ENCODE results near the gene BCAS3.
"Not testable (repeated sequence)": the region's sequence is repeated elsewhere in the genome, so short reads cannot be mapped to it uniquely, and the experiment has no call there.

Gene BCAS3

DNA sequence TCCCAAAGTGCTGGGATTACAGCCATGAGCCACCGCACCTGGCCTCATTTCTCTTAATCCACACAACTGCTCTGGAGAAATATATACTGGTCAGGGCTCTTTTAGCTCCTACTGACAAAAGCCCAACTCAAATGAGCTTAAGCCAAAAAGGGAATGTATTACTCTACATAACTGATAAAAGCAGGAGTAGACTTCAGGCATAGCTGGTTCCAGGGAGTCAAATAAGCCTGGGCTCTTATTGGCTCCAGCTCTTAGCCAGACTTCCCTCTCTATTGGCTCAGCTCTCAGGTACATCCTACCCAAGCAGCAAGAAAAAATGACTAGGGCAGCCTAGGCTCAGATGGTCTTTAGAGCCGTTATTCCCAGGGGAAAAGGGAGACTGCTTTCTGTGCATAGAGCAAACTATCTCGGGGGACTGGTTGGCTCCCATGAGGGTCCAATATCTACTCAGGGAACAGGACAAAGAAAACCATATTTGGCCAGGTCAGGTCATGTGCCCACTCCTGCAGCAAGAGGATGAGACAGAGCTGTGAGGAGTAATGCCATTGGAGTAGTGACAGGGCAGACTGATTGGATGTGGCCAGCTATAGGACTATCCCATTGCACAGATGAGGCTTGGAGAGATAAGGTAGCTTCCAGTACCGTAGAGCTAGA lies 743.2 kb downstream of the BCAS3 start:
- no peak for DNase-seq

DNA sequence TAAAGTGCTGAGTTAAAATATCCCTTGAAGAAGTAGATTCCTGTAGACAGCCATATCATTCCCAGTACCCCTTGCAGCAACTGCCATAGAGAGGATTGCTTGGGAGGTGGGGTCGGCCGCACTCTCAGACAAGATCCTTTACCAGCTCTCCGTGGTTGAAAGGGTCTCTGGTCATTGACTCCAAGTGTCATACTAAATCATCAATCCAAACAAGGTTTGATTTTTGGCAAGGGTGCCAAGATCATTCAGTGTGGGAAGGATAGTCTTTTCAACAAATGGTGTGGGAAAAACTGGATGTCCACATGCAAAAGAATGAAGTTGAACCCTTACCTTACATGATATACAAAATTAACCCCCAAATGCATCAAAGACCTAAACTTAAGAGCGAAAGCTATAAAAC lies 743.8 kb downstream of the BCAS3 start:
- DNase-seq: no peak

DNA sequence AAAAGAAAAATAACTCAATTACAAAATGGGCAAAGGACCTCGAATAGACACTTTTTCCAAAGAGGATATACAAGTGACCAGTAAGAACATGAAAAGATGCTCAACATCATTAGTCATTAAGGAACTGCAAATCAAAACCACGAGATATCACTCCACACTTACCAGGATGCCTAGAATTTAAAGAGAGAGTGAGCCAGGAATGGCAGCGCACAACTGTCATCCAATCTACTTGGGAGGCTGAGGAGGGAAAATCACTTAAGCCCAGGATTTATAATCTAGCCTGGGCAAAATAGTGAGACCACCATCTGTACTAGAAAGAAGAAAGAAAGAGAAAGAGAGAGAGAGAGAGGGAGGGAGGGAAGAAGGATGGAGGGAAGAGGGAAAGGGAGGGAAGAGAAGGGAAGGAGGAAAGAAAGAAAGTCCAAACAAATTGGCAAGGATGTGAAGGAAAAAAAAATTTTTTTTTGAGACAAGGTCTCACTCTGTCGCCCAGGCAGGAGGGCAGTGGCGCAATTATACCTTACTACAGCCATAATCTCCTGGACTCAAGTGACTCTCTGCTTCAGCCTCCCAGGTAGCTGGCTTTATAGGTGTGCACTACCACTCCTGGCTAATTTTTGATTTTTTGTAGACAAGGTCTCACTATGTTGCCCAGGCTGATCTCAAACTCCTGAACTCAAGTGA lies 744.6 kb downstream of the BCAS3 start:
- DNase-seq: no peak

DNA sequence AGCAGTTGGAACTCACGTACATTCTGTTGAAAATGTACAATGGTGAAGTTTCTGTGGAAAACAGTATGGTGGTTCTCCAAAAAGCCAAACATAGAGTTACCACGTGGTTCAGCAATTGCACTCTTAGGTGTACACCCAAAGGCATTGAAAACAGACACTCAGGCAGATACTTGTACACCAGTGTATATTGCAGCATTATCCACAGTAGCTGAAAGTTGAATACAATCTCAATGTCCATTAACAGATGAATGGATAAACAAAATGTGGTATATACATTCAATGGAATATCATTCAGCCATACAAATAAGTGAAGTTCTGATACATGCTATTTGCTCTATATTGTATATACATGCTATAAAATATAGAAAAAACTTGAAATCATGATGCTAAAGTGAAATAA lies 745.2 kb downstream of the BCAS3 start:
- DNase-seq: no peak

DNA sequence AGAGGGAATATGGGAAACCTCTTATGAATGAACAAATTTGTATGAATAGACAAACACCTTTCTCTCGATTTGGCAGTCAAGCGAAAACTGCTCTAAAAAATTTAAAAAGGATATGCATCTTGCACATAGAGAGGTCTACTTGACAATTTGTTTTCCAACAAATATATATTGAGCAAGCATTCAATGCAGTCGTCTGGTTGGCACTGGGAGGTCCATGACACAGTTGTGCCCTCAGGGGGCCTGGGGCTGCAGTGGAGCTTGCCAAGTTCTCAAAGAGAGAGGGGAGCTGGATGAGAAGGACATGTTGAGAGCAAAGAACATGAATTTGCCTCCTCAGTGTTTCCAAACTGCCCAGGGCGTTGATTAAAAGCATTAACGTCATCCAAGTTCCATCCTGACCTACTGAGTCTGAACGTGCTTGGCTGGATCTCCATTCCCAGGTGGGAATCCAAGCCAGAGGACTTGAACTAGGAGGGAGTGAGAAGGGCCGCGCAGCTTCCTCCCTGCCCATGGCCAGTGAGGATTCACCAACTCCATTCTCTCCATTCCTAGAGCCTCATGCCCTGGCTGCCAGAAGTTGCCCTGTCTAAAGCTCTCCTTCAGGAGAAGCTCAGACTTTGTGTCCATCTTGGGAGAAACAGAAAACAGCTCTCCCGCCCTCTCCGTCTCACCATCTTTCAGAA lies 746.5 kb downstream of the BCAS3 start:
- DNase-seq: no peak

DNA sequence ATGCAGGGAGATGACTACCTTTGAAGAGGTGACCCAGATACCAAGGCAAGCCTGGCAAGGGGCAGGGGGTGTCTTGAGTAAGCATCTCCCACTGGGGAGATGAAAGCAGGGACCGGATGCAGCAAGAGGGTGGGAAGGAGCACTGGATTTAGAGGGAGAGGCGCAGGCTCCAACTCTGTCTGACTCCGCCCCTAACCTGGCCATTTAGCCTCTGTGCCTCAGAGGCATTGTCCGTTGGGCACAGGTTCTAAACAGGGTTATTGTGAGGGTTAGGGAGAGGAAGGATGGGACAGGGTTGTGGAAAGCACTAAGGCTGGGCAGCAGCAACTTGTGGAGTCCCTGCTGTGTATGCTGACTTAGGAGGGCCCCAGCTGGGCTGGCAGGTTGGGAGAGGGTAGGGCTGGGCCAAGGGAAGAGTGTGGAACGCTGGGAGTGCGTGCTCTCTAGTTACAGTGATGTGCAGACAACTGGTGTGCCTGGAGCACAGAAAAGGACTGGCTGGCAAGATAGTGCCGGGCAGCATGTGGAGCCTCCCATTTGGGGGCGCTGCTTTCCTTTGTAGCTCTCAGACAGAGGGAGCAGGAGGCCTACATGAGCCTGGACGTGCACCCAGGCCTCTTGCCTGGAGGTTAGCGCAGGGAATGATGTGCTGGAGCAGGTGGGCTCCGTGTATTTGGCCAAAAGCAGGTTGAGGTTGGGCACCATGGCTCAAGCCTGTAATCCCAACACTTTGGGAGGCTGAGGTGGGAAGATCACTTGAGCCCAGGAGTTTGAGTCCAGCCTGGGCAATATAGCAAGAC lies 748.2 kb downstream of the BCAS3 start:
- DNase-seq: no peak

DNA sequence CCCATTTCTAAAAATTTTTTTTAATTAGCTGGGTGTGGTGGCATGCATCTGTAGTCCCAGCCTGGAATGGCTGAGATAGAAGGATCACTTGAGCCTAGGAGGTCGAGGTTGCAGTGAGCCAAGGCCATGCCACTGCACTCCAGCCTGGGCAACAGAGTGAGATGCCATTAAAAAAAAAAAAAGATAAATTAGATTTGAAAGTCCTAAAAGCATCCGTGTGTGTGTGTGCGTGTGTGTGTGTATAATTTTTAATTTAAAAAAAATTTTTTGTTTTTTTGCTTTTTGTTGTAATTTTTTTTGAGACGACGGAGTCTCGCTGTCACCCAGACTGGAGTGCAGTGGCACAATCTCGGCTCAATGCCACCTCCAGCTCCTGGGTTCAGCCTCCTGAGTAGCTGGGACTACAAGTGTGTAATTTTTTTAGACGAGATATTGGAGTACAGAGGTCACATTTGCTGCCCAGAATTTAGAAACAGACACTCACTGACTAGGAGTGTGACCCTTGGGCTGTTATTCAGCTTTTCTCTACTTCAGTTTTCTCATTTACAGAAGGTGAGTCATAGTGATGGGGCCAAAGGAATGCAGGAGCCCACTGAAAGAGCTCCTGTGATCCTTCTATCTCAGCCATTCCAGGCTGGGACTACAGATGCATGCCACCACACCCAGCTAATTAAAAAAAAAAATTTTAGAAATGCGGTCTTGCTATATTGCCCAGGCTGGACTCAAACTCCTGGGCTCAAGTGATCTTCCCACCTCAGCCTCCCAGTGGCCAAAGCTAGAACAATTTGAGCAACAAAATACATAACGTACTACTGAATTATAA lies 749.0 kb downstream of the BCAS3 start:
- DNase-seq: no peak

DNA sequence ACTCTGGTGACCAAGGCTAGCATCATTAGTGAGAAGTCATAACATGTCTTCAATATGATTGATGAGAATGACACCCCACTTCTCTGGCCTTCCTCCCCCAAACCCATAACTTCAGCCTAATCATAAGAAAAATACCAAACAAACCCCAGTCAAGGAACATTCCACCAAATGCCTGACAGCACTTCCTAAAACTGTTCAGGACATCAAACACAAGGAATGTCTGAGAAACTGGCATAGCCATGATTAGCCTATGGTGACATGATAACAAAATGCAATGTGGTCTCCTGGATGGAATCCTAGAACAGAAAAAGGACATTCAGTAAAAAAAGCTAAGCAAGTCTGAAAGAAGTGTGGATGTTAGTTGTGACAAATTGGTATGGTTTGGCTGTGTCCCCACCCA lies 749.9 kb downstream of the BCAS3 start:
- DNase-seq: no peak

DNA sequence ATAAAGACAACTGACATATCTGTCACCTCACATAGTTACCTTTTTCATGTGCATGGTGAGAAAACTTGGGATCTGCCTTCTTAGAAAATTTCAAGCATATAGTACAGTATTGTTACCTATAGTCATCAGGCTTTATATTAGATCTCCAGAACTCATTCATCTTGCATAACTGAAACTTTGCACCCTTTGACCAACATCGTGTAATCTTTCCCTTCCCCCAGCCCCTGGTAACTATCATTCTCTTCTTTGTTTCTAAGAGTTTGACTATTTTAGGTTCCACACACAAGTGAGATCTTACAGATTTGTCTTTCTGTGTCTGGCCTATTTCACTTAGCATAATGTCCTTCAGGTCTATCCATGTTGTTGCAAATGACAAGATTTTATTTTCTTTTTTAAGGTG lies 751.6 kb downstream of the BCAS3 start:
- no peak for DNase-seq

DNA sequence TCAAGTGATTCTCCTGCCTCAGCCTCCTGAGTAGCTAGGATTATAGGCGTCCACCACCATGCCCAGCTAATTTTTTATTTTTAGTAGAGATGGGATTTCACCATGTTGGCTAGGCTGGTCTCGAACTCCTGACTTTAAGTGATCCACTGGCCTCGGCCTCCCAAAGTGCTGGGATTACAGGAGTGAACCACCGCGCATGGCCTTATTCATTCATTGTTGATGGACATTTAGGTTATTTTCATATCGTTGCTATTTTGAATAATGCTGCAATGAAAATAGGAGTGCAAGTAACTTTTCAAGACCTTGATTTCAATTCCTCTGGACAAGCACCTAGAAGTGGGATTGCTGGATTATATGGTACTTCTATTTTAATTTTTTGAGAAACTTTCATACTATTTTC lies 752.2 kb downstream of the BCAS3 start:
- DNase-seq: not testable (repeated sequence)

DNA sequence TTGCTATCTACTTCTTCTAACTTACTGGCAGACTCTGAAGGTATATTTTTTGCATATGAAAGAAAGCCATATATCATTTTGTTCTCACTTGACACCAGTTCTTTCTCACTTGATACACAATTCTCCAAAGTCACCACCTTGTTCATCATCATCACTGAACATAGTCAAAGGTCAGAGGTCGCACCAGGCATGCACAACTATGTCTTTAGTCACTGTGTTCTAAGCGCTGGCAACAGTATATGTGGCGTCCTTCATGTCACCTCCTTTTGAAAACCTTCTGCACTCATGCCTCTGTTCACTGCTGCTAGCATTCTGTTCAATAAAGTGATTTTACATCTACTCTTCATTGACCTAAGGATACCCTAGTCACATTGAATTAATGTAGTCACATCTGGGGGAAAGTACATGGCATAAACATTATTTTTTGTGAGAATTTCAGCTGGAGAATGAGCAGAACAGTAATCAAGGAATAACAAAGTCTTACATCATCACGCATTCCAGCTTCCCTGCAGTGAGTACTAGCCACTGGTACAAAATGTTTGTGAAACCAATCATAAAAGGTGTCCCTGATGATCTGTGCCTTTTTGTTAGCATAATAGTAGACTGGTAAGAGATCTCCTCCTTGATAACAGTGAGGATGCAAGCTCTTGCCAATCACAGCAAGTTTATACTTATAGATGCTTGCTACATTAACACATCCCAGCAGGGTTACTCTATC lies 754.1 kb downstream of the BCAS3 start:
- no peak for DNase-seq

DNA sequence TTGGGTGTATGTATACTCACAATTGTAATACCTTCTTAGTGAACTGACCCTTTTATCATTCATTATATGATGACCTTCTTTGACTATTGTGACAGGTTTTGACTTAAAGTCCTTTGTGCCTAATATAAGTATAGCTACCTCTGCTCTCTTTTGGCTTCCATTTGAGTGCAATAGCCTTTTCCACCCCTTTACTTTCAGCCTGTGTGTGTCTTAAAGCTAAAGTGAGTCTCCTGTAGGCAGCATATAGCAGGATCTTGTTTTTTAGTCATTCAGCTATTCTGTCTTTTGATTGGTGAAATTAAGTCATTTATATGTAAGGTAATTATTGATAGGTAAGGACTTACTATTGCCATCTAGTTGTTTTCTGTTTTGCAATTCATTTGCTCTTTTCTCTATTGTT lies 758.6 kb downstream of the BCAS3 start:
- DNase-seq: no peak

DNA sequence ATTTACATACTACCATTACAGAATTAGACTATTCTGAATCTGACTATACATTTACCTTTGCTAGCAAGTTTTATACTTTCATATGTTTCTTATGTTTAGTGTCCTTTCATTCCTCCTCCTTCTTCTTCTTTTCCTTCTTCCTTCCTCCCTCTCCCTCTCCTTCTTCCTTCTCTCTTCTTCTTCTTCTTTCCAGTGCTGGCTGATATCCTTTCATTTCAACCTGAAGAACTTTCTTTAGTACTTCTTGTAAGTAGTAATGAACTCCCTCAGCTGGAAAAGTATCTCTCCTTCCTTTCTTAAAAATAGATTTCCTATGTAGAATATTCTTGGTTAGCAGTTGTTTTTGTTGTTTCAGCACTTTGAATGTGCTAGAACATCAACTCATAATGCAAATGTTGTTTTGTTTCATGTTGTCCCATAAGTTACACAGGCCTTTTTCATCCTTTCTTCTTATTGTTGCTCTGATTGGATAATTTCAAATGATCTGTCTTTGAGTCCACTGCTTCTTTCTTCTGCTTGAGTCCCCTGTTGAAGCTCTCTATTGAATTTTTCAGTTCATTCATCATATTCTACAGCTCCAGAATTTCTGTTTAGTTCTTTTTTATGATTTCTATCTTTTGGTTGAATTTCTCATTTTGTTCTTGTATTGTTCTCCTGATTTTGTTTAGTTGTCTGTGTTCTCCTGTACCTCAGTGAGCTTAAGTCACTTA lies 759.5 kb downstream of the BCAS3 start:
- DNase-seq: no peak

DNA sequence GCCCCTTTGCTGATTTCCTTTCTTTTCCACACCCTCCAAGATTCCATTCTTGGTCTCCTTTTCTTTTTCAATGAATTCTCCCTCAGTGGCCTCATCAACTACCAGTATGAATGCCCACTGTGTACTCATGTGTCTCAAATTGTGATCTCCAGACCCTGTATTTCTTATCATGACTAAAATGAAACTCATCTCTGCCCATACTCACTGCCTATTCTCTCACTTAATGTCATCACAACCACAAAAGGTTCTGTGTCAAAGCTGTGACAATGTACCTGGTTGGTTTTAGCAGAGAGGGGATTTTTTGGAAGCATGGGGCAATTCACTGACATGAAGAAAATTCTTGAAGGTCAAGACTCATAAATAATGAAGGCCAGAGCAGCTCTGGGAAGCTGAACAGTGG lies 763.0 kb downstream of the BCAS3 start:
- no peak for DNase-seq

DNA sequence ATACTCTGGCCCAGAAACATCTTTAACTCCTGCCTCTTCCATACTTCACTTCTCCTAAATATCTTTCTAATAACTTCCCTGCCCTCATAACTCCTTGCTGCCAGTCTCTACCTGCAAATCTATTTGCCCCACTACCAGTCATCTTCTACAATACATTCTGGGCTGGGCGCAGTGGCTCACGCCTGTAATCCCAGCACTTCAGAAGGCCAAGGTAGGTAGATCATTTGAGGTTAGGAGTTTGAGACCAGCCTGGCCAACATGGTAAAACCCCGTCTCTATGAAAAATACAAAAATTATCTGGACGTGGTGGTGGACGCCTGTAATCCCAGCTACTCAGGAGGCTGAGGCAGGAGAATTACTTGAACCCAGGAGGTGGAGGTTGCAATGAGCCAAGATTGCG lies 763.9 kb downstream of the BCAS3 start:
- not testable (repeated sequence) for DNase-seq

DNA sequence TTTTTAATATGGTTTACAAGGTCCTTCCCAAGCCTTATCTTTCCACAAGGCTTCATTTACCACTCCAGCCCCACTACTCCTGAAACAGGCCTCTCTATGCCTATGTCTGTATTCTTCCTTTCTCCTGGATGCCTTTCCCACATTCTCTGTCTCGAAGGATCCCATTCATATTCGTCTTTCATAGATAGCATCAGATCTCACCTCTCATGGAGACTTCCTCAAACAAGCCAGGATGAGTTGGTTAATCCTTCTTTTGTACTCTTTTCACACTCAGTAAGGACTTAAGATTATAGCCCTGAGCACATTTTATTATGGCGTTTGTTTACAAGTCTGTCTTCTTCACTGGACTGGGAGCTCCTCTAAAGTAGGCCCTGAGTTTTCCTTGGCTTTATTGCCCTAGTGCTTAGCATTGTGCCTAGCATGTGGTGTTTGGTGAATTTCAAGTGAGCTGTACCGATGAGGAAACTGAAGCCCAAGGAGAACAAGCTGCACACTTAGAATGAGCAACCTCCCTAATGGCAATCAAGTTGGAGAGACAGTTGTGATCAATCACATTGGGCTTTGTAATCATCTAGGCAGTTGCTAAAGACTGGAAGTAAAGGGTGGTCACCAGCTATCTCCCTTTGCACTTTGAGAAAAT lies 764.6 kb downstream of the BCAS3 start:
- no peak for DNase-seq

All from NCI-H2081 treated with DMSO at 0.1 percent for 48 hours (cell line).